Vein endothelial cell (primary cell): Measurements from ENCODE around the gene CLNS1A. TPM values are rescaled to one million over a fixed set of nuclear protein-coding genes. Genes with fewer than 3 reads are reported as not detected.

Experiments used
- small RNA-seq: library from RNA; depleted of rRNA; stranded (forward); fragments of <200 nt; gene quantifications from one replicate; pipeline ENCODE3, GENCODE V24; 2012
- total RNA-seq: library from RNA; depleted of rRNA; stranded (reverse); fragments of >200 nt; gene quantifications from 2 replicates; pipeline ENCODE4 v1.2.3, GENCODE V29; 2012

CLNS1A gene, protein sequence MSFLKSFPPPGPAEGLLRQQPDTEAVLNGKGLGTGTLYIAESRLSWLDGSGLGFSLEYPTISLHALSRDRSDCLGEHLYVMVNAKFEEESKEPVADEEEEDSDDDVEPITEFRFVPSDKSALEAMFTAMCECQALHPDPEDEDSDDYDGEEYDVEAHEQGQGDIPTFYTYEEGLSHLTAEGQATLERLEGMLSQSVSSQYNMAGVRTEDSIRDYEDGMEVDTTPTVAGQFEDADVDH
- total RNA-seq: 90.5 and 92.1 TPM in 2 replicates

GRCh38 chr11:77637345-77638165 lies at the start of gene CLNS1A:
CLNS1A (minus strand) TSS chr11:77637794; CDS start chr11:77637714, 80 bp downstream.

DNA sequence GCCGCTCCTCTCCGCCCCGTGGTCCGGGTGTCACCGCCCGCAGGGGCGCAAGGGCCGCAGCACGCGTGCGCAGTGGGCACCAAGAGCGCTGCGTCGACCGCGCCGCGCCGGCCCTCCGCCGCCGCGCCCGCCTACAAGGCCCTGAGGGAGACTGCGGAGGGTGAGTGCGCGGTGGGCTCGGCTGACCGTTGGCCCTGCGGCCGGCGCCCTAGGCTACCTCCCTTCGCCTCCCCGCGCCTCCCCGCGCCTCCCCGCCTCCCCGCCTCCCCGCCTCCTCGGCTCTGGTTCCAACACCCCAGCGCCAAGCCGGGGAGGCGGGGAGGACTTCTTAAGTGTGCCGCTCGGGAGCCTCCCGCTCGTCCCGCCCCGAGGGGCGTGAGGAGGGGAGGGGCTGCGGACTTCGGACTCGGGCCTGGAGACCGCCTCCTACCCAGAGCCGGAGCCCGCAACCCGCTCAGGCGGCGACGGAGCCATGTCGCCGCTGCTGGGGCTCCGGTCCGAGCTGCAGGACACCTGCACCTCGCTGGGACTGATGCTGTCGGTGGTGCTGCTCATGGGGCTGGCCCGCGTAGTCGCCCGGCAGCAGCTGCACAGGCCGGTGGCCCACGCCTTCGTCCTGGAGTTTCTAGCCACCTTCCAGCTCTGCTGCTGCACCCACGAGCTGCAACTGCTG lies 47.9 kb downstream of the CLNS1A start, which contains the start of gene AQP11:
AQP11 (plus strand) TSS at position 433 of the 673 bp plus-strand sequence; CDS start at position 473, 40 bp downstream.

Small RNA genes within 50 kb of the gene (small RNA-seq; reads per million reads assigned to genes)
- not detected for gene RNU7-59P

Other genes with a start within 250 kb of the CLNS1A start
- gene PAK1, start 163.7 kb downstream of the CLNS1A start, total RNA-seq: 0.86 and 0.98 TPM in 2 replicates
- 0.19 and 0.33 TPM in 2 replicates for gene AQP11, start 47.8 kb downstream of the CLNS1A start, total RNA-seq
- gene RSF1, start 182.9 kb upstream of the CLNS1A start, total RNA-seq: 35.9 and 45.8 TPM in 2 replicates
- gene AAMDC, start 183.3 kb upstream of the CLNS1A start, total RNA-seq: 24.5 and 25.2 TPM in 2 replicates